ENCODE measurements around the gene RIMS4.

DNA sequence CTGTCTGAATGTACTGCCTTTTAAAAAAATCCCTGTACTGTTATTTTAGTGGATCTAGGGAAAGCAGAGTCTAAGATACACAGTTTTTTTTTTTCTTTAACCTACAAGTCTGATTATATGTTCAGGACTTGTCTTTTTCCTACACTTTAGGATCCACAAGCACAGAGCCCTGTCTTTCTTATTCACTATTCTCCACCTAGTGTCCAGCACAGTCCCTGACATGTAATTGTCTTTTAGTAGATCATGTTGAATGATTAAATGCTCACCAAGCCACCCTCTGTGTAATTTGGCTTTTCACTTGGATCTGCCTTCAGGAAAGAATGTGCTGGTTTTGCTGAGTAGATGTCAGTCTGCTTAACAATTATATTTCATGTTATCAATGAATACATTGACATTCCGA is 39.4 kb upstream of the RIMS4 start:
- TF ChIP-seq, protein P1, sequence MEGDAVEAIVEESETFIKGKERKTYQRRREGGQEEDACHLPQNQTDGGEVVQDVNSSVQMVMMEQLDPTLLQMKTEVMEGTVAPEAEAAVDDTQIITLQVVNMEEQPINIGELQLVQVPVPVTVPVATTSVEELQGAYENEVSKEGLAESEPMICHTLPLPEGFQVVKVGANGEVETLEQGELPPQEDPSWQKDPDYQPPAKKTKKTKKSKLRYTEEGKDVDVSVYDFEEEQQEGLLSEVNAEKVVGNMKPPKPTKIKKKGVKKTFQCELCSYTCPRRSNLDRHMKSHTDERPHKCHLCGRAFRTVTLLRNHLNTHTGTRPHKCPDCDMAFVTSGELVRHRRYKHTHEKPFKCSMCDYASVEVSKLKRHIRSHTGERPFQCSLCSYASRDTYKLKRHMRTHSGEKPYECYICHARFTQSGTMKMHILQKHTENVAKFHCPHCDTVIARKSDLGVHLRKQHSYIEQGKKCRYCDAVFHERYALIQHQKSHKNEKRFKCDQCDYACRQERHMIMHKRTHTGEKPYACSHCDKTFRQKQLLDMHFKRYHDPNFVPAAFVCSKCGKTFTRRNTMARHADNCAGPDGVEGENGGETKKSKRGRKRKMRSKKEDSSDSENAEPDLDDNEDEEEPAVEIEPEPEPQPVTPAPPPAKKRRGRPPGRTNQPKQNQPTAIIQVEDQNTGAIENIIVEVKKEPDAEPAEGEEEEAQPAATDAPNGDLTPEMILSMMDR (IDR thresholded peaks at IDR 0.05), result no peak
- no peak for TF ChIP-seq POLR2A (IDR thresholded peaks at IDR 0.05; ENCODE audit: low read depth)
- TF ChIP-seq EP300 (IDR thresholded peaks at IDR 0.05), result no peak
